Stimulated activated CD4-positive, alpha-beta T cell treated with anti-CD3 and anti-CD28 coated beads, Interleukin-2, amount 100 ng/mL, for 24 hours (primary cell): ENCODE results near the gene DOLPP1.

Source experiments
- DNase-seq, 2 donors: peaks; one replicate each; pipeline ENCODE4 v3.0.0-alpha.2; 2020

DOLPP1 gene

GRCh38 chr9:129068110-129068509, 12.8 kb upstream of the DOLPP1 start:
- no peak for DNase-seq

- peak; percentile 53 to 57 for DNase-seq
These were observed 11.7 kb upstream of the DOLPP1 start for GRCh38 chr9:129068990-129069861.

GRCh38 chr9:129069862-129070641, 10.9 kb upstream of the DOLPP1 start:
- no peak for DNase-seq

- DNase-seq: no peak
These were observed 10.0 kb upstream of the DOLPP1 start for GRCh38 chr9:129070696-129071525.

GRCh38 chr9:129071526-129072126, 9.3 kb upstream of the DOLPP1 start:
- peak in 1 of 2 donors; percentile 18 for DNase-seq

GRCh38 chr9:129072171-129072570, 8.7 kb upstream of the DOLPP1 start:
- no peak for DNase-seq

- no peak for DNase-seq
These were observed 7.5 kb upstream of the DOLPP1 start for GRCh38 chr9:129073404-129073803.

- no peak for DNase-seq
These were observed 6.8 kb upstream of the DOLPP1 start for GRCh38 chr9:129074106-129074505.

GRCh38 chr9:129075996-129076639, 4.8 kb upstream of the DOLPP1 start:
- DNase-seq: no peak

GRCh38 chr9:129076640-129077037, 4.3 kb upstream of the DOLPP1 start:
- no peak for DNase-seq

- no peak for DNase-seq
These were observed 3.7 kb upstream of the DOLPP1 start for GRCh38 chr9:129077236-129077635.

- DNase-seq: no peak
These were observed 2.0 kb upstream of the DOLPP1 start for GRCh38 chr9:129078691-129079503.

- DNase-seq: no peak
These were observed 1.1 kb upstream of the DOLPP1 start for GRCh38 chr9:129079829-129080228.

GRCh38 chr9:129080298-129080600, 662 bp upstream of the DOLPP1 start:
- no peak for DNase-seq

- peak in 1 of 2 donors; percentile 37 for DNase-seq
These were observed 535 bp downstream of the DOLPP1 start for GRCh38 chr9:129081388-129081904.

- no peak for DNase-seq
These were observed 3.2 kb downstream of the DOLPP1 start for GRCh38 chr9:129084087-129084486.

- no peak for DNase-seq
These were observed 8.3 kb downstream of the DOLPP1 start for GRCh38 chr9:129089246-129089645.

GRCh38 chr9:129093602-129094386, 12.9 kb downstream of the DOLPP1 start:
- no peak for DNase-seq

- DNase-seq: no peak
These were observed 13.7 kb downstream of the DOLPP1 start for GRCh38 chr9:129094387-129095169.
